GM12891 (cell line): ENCODE data around the gene SPOCK1.

ENCODE experiments used
- PAX5 ChIP-seq: IDR thresholded peaks from 2 replicates; pipeline ENCODE4 v1.6.1; 2011; ENCODE audit warnings: low read length, moderate library complexity, mild to moderate bottlenecking; ENCODE audit not compliant: insufficient read depth, severe bottlenecking
- POLR2A ChIP-seq: IDR thresholded peaks from 2 replicates; pipeline ENCODE4 v1.6.1; 2011; ENCODE audit warnings: low read depth, low read length, control low read depth
- POLR2AphosphoS5 ChIP-seq: IDR thresholded peaks from 2 replicates; pipeline ENCODE4 v1.6.1; 2011; ENCODE audit warnings: low read depth, low read length, control low read depth
- POU2F2 ChIP-seq: IDR thresholded peaks from 2 replicates; pipeline ENCODE4 v1.6.1; 2011; ENCODE audit warnings: low read depth, mild to moderate bottlenecking, control low read depth, low read length, moderate library complexity
- SPI1 ChIP-seq: IDR thresholded peaks from 2 replicates; pipeline ENCODE4 v1.6.1; 2011; ENCODE audit warnings: low read depth, low read length, control low read depth
- TAF1 ChIP-seq: IDR thresholded peaks from 2 replicates; pipeline ENCODE4 v1.6.1; 2011; ENCODE audit warnings: low read depth, low read length, control low read depth

- TF ChIP-seq POLR2A, result no peak
- no peak for TF ChIP-seq SPI1
- no peak for TF ChIP-seq POLR2AphosphoS5
- TF ChIP-seq POU2F2, result no peak
- no peak for TF ChIP-seq PAX5
- no peak for TF ChIP-seq TAF1
These were observed 117.6 kb downstream of the SPOCK1 start for GRCh38 chr5:137381555-137381954.
